OCI-LY1 (cell line): Measurements from ENCODE around the gene PLA2G2E.
A peak's percentile ranks its signal among the peaks of the same experiment; 100 is the strongest.

Source experiments
- H2AFZ ChIP-seq: fragments of 200-600 bp; sonication (generic), shearing (Covaris generic); 2 replicates; pipeline ENCODE4 v1.6.0; 2014; ENCODE audit warnings: antibody characterized with exemption, mild to moderate bottlenecking, low read length
- H3F3A ChIP-seq: fragments of 200-600 bp; sonication (generic), shearing (Covaris generic); 2 replicates; pipeline ENCODE4 v1.6.0; 2014; ENCODE audit warnings: mild to moderate bottlenecking, antibody characterized with exemption, low read length, moderate library complexity; ENCODE audit not compliant: insufficient read depth
- H3K27ac ChIP-seq: fragments of 200-600 bp; sonication (generic); 2 replicates; pipeline ENCODE4 v1.5.1; 2014; ENCODE audit warnings: low read length, mixed run types, mild to moderate bottlenecking, low read depth; ENCODE audit not compliant: poor library complexity, severe bottlenecking
- H3K27me3 ChIP-seq: fragments of 200-600 bp; sonication (generic); 2 replicates; pipeline ENCODE4 v1.6.0; 2014; ENCODE audit warnings: antibody characterized with exemption, mild to moderate bottlenecking, low read length, moderate library complexity; ENCODE audit not compliant: insufficient read depth
- H3K36me3 ChIP-seq: fragments of 200-600 bp; sonication (generic); 2 replicates; pipeline ENCODE4 v1.6.1; 2014; ENCODE audit warnings: mild to moderate bottlenecking, antibody characterized with exemption, low read length, moderate library complexity, mixed read lengths; ENCODE audit not compliant: insufficient read depth
- H3K4me1 ChIP-seq: fragments of 200-600 bp; sonication (generic); 2 replicates; pipeline ENCODE4 v1.5.1; 2014; ENCODE audit warnings: mild to moderate bottlenecking, low read length, moderate library complexity; ENCODE audit not compliant: insufficient read depth, severe bottlenecking
- H3K4me2 ChIP-seq: fragments of 200-600 bp; sonication (generic), shearing (Covaris generic); 2 replicates; pipeline ENCODE4 v1.6.1; 2014; ENCODE audit warnings: low read length
- H3K4me3 ChIP-seq: fragments of 200-600 bp; sonication (generic); 2 replicates; pipeline ENCODE4 v1.5.1; 2014; ENCODE audit warnings: low read length, low read depth, mild to moderate bottlenecking, mixed read lengths; ENCODE audit not compliant: poor library complexity, severe bottlenecking
- H3K79me2 ChIP-seq: fragments of 200-600 bp; shearing (Covaris generic); 2 replicates; pipeline ENCODE4 v1.6.1; 2016; ENCODE audit warnings: mixed run types, low read length, mixed read lengths; ENCODE audit not compliant: insufficient read depth
- H3K9ac ChIP-seq: fragments of 200-600 bp; sonication (generic), shearing (Covaris generic); 2 replicates; pipeline ENCODE4 v1.6.1; 2014; ENCODE audit warnings: mild to moderate bottlenecking, low read length, mixed read lengths
- H3K9me2 ChIP-seq: fragments of 200-600 bp; sonication (generic), shearing (Covaris generic); 2 replicates; pipeline ENCODE4 v1.6.1; 2014; ENCODE audit warnings: low read depth, mild to moderate bottlenecking, low read length, mixed read lengths
- H3K9me3 ChIP-seq: fragments of 200-600 bp; shearing (Covaris generic); 2 replicates; pipeline ENCODE4 v1.6.1; 2014; ENCODE audit warnings: low read length, mixed read lengths
- H4K20me1 ChIP-seq: fragments of 200-600 bp; sonication (generic), shearing (Covaris generic); 2 replicates; pipeline ENCODE4 v1.6.0; 2016; ENCODE audit warnings: mild to moderate bottlenecking, low read length; ENCODE audit not compliant: insufficient read depth
- CTCF ChIP-seq: fragments of 200-600 bp; sonication (generic), shearing (Covaris generic); IDR thresholded peaks from 2 replicates; pipeline ENCODE4 v1.5.1; 2017; ENCODE audit warnings: mild to moderate bottlenecking, antibody characterized with exemption, low read length, moderate library complexity, mixed read lengths
- EZH2 ChIP-seq: fragments of 200-600 bp; sonication (generic), shearing (Covaris generic); IDR thresholded peaks from 2 replicates; pipeline ENCODE4 v1.8.0; 2017; ENCODE audit warnings: borderline replicate concordance, mixed run types, mild to moderate bottlenecking, antibody characterized with exemption, low read length, moderate library complexity, mixed read lengths

PLA2G2E gene

GRCh38 chr1:19921310-19921709 lies 2.1 kb downstream of the PLA2G2E start:
- Histone ChIP-seq H3K9ac (no peak overlapping the region), H3K27me3 (no peaks in the 10 kb centered on the region), H3K4me2 (no peak overlapping the region), H3K9me2 (no peaks in the 10 kb centered on the region), H3K4me1 (no peaks in the 10 kb centered on the region), H3K36me3 (no peaks in the 10 kb centered on the region), H2AFZ (no peak overlapping the region), H3K27ac (no peak overlapping the region), H3F3A (no peaks in the 10 kb centered on the region), H3K4me3 (no peak overlapping the region), H3K9me3 (no peaks in the 10 kb centered on the region), H3K79me2 (no peaks in the 10 kb centered on the region), H4K20me1 (no peaks in the 10 kb centered on the region)
- TF ChIP-seq EZH2 (no peak), CTCF (no peak)

- H3F3A ChIP-seq: no peaks in the 10 kb centered on the region
- H3K9me2 ChIP-seq: no peaks in the 10 kb centered on the region
- H2AFZ ChIP-seq: no peak overlapping the region
- H3K9ac ChIP-seq: no peak overlapping the region
- H3K4me3 ChIP-seq: no peak overlapping the region
- H3K9me3 ChIP-seq: no peaks in the 10 kb centered on the region
- H3K36me3 ChIP-seq: no peaks in the 10 kb centered on the region
- no peaks in the 10 kb centered on the region for H3K27me3 ChIP-seq
- no peak overlapping the region for H3K27ac ChIP-seq
- TF ChIP-seq EZH2 (no peak), CTCF (no peak)
- H3K4me1 ChIP-seq: no peaks in the 10 kb centered on the region
- H4K20me1 ChIP-seq: no peaks in the 10 kb centered on the region
- no peak overlapping the region for H3K4me2 ChIP-seq
- no peaks in the 10 kb centered on the region for H3K79me2 ChIP-seq
These were observed 3.2 kb downstream of the PLA2G2E start for GRCh38 chr1:19920132-19920710.

GRCh38 chr1:19918057-19918456 lies 5.4 kb downstream of the PLA2G2E start:
- no peak overlapping the region for H2AFZ ChIP-seq
- H3K9me2 ChIP-seq: no peaks in the 10 kb centered on the region

More at GRCh38 chr1:19918057-19918456, 5.4 kb downstream of the PLA2G2E start:
- TF ChIP-seq CTCF (peak; percentile 94), EZH2 (no peak)
- H3K27ac ChIP-seq: no peak overlapping the region
- no peaks in the 10 kb centered on the region for H4K20me1 ChIP-seq
- no peak overlapping the region for H3K4me2 ChIP-seq
- H3K4me3 ChIP-seq: no peak overlapping the region
- H3K36me3 ChIP-seq: peaks cover 11% of the 10 kb centered on the region; the same call in 1 of the 2 replicates
- H3K9ac ChIP-seq: no peak overlapping the region
- H3F3A ChIP-seq: no peaks in the 10 kb centered on the region
- H3K27me3 ChIP-seq: no peaks in the 10 kb centered on the region
- no peaks in the 10 kb centered on the region for H3K9me3 ChIP-seq
- no peaks in the 10 kb centered on the region for H3K4me1 ChIP-seq
- no peaks in the 10 kb centered on the region for H3K79me2 ChIP-seq
